AG04450 (cell line): ENCODE data around the gene ABAT. TPM values are rescaled to one million over a fixed set of nuclear protein-coding genes. Genes with fewer than 3 reads are reported as not detected.

Source experiments
- CTCF ChIA-PET: fragments of 300-600, 350-600 bp; formaldehyde crosslinking; extraction: SDS; loops from one replicate; lab custom pipeline; 2022; ENCODE audit warnings: antibody characterized with exemption, inconsistent platforms; lab: Charles Lee
- POLR2A ChIA-PET: fragments of 350-600 bp; formaldehyde crosslinking; extraction: SDS; loops from one replicate; lab custom pipeline; 2021; ENCODE audit warnings: antibody characterized with exemption, inconsistent platforms; lab: Yijun Ruan, JAX
- DNase-seq: peaks from one replicate; pipeline ENCODE4 v3.0.0-alpha.2; 2011; ENCODE audit warnings: low read depth, low spot score
- H3K27ac ChIP-seq: one replicate; pipeline ENCODE4 v1.5.1; 2012; ENCODE audit warnings: low read depth, low read length, control low read depth
- H3K27me3 ChIP-seq: one replicate; pipeline ENCODE4 v1.6.0; 2012; ENCODE audit warnings: low read length; ENCODE audit not compliant: control insufficient read depth, insufficient read depth
- H3K4me3 ChIP-seq: 2 replicates; pipeline ENCODE4 v1.5.1; 2011; ENCODE audit warnings: mild to moderate bottlenecking, low read depth, low read length, control low read depth
- H3K9me3 ChIP-seq: 2 replicates; pipeline ENCODE4 v1.5.1; 2012; ENCODE audit warnings: low read length; ENCODE audit not compliant: control insufficient read depth, insufficient read depth
- CTCF ChIP-seq: IDR thresholded peaks from 2 replicates; pipeline ENCODE4 v1.5.1; 2011; ENCODE audit warnings: low read depth, low read length, control low read depth, inconsistent platforms
- polyA plus RNA-seq: library from polyadenylated mRNA; depleted of rRNA; stranded (reverse); fragments of >200 nt; gene quantifications from 2 replicates; pipeline ENCODE4 v1.2.3, GENCODE V29; 2011

The ABAT gene
- polyA plus RNA-seq, 1 experiment: 6.6 TPM

DNA sequence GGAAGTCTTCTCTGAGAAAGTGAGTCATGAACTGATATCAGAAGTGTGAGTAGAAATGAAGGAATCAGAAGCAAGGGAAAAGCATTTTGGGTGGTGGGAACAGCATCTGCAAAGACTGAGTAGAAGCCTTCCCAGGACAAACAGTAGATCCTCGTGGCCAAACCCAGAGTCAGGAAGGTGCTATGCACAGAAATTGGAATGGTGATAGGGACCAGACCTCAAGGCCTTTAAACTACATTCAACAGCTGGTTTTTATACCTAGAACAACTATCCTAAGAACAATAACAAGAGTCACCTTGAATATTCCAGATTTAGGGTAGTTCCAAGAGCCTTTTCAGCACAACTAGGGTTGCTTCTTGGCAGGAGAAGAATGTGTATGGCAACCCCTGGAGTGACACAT lies 15.3 kb downstream of the ABAT start:
- Histone ChIP-seq H3K27ac (no peak overlapping the region), H3K4me3 (no peak overlapping the region), H3K27me3 (peaks cover 3% of the 10 kb centered on the region), H3K9me3 (peaks cover 7% of the 10 kb centered on the region)
- POLR2A ChIA-PET: no interaction called here
- CTCF ChIA-PET: no interaction called here
- no peak for DNase-seq
- TF ChIP-seq CTCF: no peak

DNA sequence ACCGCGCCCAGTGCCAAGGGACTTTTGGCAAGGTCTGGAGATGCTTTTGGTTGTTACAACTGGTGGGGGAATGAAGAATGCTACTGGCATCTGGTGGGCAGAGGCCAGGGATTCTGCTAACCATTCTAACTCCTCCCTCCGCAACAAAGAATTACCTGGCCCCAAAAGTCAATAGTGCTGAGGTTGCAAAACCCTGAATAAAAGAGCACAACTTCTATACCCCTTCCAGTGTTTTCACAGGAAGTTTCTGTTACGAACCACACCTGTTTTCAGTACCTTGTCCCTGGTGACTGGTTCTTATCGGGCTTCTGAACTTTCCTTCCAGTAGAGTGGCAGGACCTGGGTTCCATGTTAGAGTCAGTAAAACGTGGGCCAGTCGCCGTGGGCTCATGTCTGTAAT lies 17.3 kb downstream of the ABAT start:
- TF ChIP-seq CTCF: no peak
- no peak for DNase-seq
- H3K9me3 ChIP-seq: peaks cover 7% of the 10 kb centered on the region
- H3K27me3 ChIP-seq: no peaks in the 10 kb centered on the region
- CTCF ChIA-PET: no interaction called here
- no peak overlapping the region for H3K27ac ChIP-seq
- POLR2A ChIA-PET: no interaction called here
- H3K4me3 ChIP-seq: no peak overlapping the region

GRCh38 chr16:8694795-8695728 lies 20.6 kb downstream of the ABAT start:
- Histone ChIP-seq H3K9me3 (peaks cover 1% of the 10 kb centered on the region), H3K27ac (no peak overlapping the region), H3K27me3 (no peaks in the 10 kb centered on the region), H3K4me3 (no peak overlapping the region)
- no peak for DNase-seq
- POLR2A ChIA-PET: no interaction called here
- CTCF ChIA-PET: no interaction called here
- TF ChIP-seq CTCF: no peak

- no peak for TF ChIP-seq CTCF
- Histone ChIP-seq H3K9me3 (no peaks in the 10 kb centered on the region), H3K27ac (no peak overlapping the region), H3K4me3 (no peak overlapping the region), H3K27me3 (no peaks in the 10 kb centered on the region)
- no peak for DNase-seq
- ChIA-PET CTCF (no interaction called here), POLR2A (no interaction called here)
These were observed 22.5 kb downstream of the ABAT start for GRCh38 chr16:8696880-8697279.

GRCh38 chr16:8697965-8698364 lies 23.5 kb downstream of the ABAT start:
- TF ChIP-seq CTCF: no peak
- Histone ChIP-seq H3K27me3 (no peaks in the 10 kb centered on the region), H3K9me3 (no peaks in the 10 kb centered on the region), H3K4me3 (no peak overlapping the region), H3K27ac (no peak overlapping the region)
- ChIA-PET POLR2A (no interaction called here), CTCF (no interaction called here)
- DNase-seq: no peak
